Endothelial cell of umbilical vein (primary cell): Measurements from ENCODE around the gene KIF27. TPM values are rescaled to one million over a fixed set of nuclear protein-coding genes. Genes with fewer than 3 reads are reported as not detected.
A peak's percentile ranks its signal among the peaks of the same experiment; 100 is the strongest.
"Not testable (repeated sequence)": the region's sequence is repeated elsewhere in the genome, so short reads cannot be mapped to it uniquely, and the experiment has no call there.

Source experiments
- BruUV-seq: library from RNA; stranded (reverse); fragments of 400-500 nt; replicated peaks from 2 replicates; lab custom pipeline; 2021; lab: Mats Ljungman, UMichigan
- CTCF ChIA-PET: fragments of 300-600, 350-600 bp; sonication (Branson Sonifier 250); formaldehyde crosslinking; loops from one replicate; lab custom pipeline; 2021; ENCODE audit warnings: antibody characterized with exemption, inconsistent platforms; lab: Charles Lee
- POLR2A ChIA-PET: fragments of 300-600, 350-600 bp; sonication (Branson Sonifier 250); formaldehyde crosslinking; loops from one replicate; lab custom pipeline; 2021; ENCODE audit warnings: antibody characterized with exemption, inconsistent platforms; lab: Charles Lee
- DNase-seq: peaks from one replicate; pipeline ENCODE4 v3.0.0-alpha.2; 2011; ENCODE audit warnings: low read depth, low spot score
- FAIRE-seq: peaks from 2 replicates; lab custom pipeline; 2011; peaks lifted over from hg19 to GRCh38; lab: Jason Lieb, UNC
- H2AFZ ChIP-seq: 2 replicates; pipeline ENCODE4 v1.6.0; 2012; ENCODE audit warnings: low read depth, low read length, control low read depth, inconsistent platforms
- H3K27ac ChIP-seq: 2 replicates; pipeline ENCODE4 v1.5.1; 2011; ENCODE audit warnings: low read depth, mild to moderate bottlenecking, control low read depth, low read length, moderate library complexity; ENCODE audit not compliant: insufficient read depth
- H3K27me3 ChIP-seq, 2 experiments: 2 replicates each; pipeline versions ENCODE4 v1.6.0 to v1.6.1; 2011; ENCODE audit warnings: low read length in 2 of 2, mixed read lengths in 1 of 2; ENCODE audit not compliant: control insufficient read depth in 2 of 2, insufficient read depth in 2 of 2
- H3K36me3 ChIP-seq, 2 experiments: 2 replicates in 1 of 2; 3 replicates in 1 of 2; pipeline ENCODE4 v1.5.1; 2011; ENCODE audit warnings: low read length in 2 of 2, mild to moderate bottlenecking in 1 of 2, moderate library complexity in 1 of 2; ENCODE audit not compliant: control insufficient read depth in 2 of 2, insufficient read depth in 2 of 2; ENCODE audit errors: extremely low read depth in 1 of 2
- H3K4me1 ChIP-seq: 3 replicates; pipeline ENCODE4 v1.5.1; 2011; ENCODE audit warnings: mild to moderate bottlenecking, low read length; ENCODE audit not compliant: control insufficient read depth, insufficient read depth; ENCODE audit errors: extremely low read depth
- H3K4me2 ChIP-seq: 2 replicates; pipeline ENCODE4 v1.6.1; 2011; ENCODE audit warnings: low read length, control low read depth, mixed read lengths; ENCODE audit not compliant: insufficient read depth
- H3K4me3 ChIP-seq, 3 experiments: fragments of 200-600 bp in 1 of 3; sonication (generic), shearing (Covaris generic) in 1 of 3; replicated peaks in 1 of 3; 2 replicates each; pipeline ENCODE4 v1.5.1; 2011 to 2016; ENCODE audit warnings: control low read depth in 3 of 3, low read length in 3 of 3, mild to moderate bottlenecking in 2 of 3, inconsistent platforms in 1 of 3, low read depth in 1 of 3, moderate library complexity in 1 of 3; ENCODE audit not compliant: insufficient read depth in 1 of 3
- H3K79me2 ChIP-seq: 2 replicates; pipeline ENCODE4 v1.6.0; 2012; ENCODE audit warnings: low read length, inconsistent platforms; ENCODE audit not compliant: control insufficient read depth, insufficient read depth
- H3K9ac ChIP-seq: replicated peaks from 2 replicates; pipeline ENCODE3; 2011; ENCODE audit warnings: low read length, control low read depth; ENCODE audit not compliant: insufficient read depth; ENCODE audit errors: extremely low read depth
- H3K9me1 ChIP-seq: replicated peaks from 3 replicates; pipeline ENCODE4 v1.6.0; 2011; ENCODE audit warnings: mild to moderate bottlenecking, low read length; ENCODE audit not compliant: control insufficient read depth, insufficient read depth; ENCODE audit errors: extremely low read depth
- H3K9me3 ChIP-seq: replicated peaks from 2 replicates; pipeline ENCODE4 v1.5.1; 2012; ENCODE audit warnings: low read length, inconsistent platforms; ENCODE audit not compliant: control insufficient read depth, insufficient read depth
- H4K20me1 ChIP-seq: replicated peaks from 2 replicates; pipeline ENCODE3; 2011; ENCODE audit warnings: mild to moderate bottlenecking, low read length; ENCODE audit not compliant: control insufficient read depth, insufficient read depth; ENCODE audit errors: extremely low read depth
- dilution Hi-C: fragments of 300-500 bp; cut with MboI; formaldehyde crosslinking; loops from one replicate; pipeline ENCODE4 v1.15.0; 2019; ENCODE audit warnings: low sequenced_read_pairs; ENCODE audit not compliant: extremely low pct_ligation_motif_present
- intact Hi-C: fragments of 100-400 bp; cut with micrococcal nuclease; formaldehyde crosslinking; loops from one replicate; pipeline ENCODE4 v1.10.0; 2022
- polyA plus RNA-seq, 4 experiments: library from polyadenylated mRNA; depleted of rRNA in 3 of 4; stranded (reverse) in 3 of 4; unstranded in 1 of 4; fragments of >200 nt; gene quantifications; 2 replicates each; pipeline versions ENCODE4 v1.2.1 to v1.2.3, GENCODE V29; 2011 to 2012; ENCODE audit warnings: missing spikeins in 1 of 4
- total RNA-seq: library from RNA; stranded (reverse); gene quantifications from 2 replicates; pipeline ENCODE4 v1.2.3, GENCODE V29; 2021

KIF27 gene
- total and polyA plus RNA-seq, 2 donors (not counting 3 experiments of a cell fraction or from before 2014, with no cell fraction given), result 0.28 to 3.2 TPM

DNA sequence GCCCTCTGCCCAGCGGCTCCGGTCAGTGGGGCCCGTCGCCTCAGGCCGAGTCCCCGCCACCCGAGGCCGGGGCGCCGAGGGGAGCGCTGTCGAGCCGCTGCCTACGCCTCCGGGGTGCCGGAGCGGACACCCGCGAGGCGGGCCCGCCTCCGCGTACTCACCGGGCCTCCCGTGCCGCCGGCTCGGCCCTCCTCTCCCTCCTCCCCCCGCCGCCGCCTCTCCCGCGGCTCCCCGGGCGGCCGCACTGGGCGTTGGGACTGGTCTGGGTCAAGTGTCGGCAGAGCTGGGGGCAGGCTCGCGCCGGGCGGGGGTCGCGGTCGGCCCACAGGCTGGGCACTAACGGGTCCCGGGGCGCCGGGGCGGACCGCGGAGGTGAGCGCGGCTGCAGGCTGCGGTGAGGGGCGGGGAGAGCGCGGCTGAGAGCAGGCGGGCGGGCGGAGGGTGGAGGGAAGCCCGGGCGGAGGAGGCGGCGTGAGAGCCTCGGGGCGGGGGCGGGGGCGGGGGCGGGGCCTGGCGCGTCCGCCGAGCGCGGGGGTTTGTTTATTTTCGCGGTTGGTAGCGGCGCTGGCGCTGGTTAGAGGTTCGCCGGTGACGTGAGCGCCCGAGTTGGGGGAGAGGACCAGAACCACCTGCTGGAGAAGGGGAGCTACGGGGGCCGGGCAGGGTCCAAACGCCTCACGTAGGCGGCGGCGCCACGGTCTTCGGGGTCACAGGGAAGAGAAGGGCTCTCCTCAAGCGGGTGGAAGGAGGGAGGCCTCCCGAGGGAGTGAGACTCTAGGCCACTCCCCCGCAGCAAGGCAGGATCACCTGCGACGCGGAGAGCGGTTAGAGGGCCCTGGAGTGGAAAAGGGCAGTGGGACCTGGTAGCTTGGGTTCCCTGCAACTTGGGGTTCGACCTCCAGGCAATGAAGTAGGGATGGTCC is 103.6 kb downstream of the KIF27 start, which contains the start of gene GKAP1:
TSS of gene GKAP1 (minus strand) at position 414 of the 923 bp plus-strand sequence. CDS start 11,252 bp downstream, outside the sequence.
- POLR2A ChIA-PET, H3K79me2 ChIP-seq, H3K27ac ChIP-seq, BruUV-seq, H3K27me3 ChIP-seq, H4K20me1 ChIP-seq, H3K36me3 ChIP-seq, dilution Hi-C loops, H3K9me3 ChIP-seq, H3K9me1 ChIP-seq, H3K4me1 ChIP-seq, CTCF ChIA-PET: not testable (repeated sequence)
- H3K4me3 ChIP-seq, result peak within 1 kb of the TSS; percentile 8 to 55 (median 50)
- H3K9ac ChIP-seq, result peak within 1 kb of the TSS; percentile 9
- FAIRE-seq (peak; percentile 21), DNase-seq (peak; percentile 67)
- H3K4me2 ChIP-seq, result peak within 1 kb of the TSS; percentile 70
- H2AFZ ChIP-seq, result peak within 1 kb of the TSS; percentile 86
- intact Hi-C loops, result loop anchor here (2.0 to 5.0 kb wide), 2 partner anchors 110 to 197 kb away; partner anchors contain the start of gene UBQLN1

DNA sequence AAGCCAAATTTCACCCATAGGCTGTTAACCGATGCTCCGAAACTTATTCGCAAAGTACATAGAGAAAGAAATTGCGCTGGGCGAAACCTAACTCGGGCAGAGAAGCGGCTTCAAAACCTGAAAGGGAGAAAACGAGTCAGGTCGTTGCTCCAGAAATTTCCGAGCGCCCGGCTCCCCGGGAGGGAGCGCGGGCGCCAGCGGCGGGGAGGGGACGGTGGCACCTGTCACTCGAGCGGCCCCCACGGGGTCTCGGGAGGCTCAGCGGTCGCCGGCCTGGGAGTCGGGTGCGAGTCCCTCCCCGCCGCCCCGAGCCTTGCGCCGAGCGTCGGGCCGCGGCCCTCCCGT is 104.2 kb downstream of the KIF27 start:
- POLR2A ChIA-PET, H3K79me2 ChIP-seq, H3K4me1 ChIP-seq, dilution Hi-C loops, DNase-seq, H3K27me3 ChIP-seq, FAIRE-seq, CTCF ChIA-PET, H4K20me1 ChIP-seq, H3K9me1 ChIP-seq, H3K36me3 ChIP-seq, H3K9me3 ChIP-seq, H3K27ac ChIP-seq, BruUV-seq: not testable (repeated sequence)
- intact Hi-C loops, result loop anchor here (2.0 to 5.0 kb wide), 2 partner anchors 110 to 196 kb away; partner anchors contain the start of gene UBQLN1
- peak overlapping the region; percentile 8 to 55 (median 50) for H3K4me3 ChIP-seq
- peak overlapping the region; percentile 9 for H3K9ac ChIP-seq
- H3K4me2 ChIP-seq, result peak overlapping the region; percentile 70
- H2AFZ ChIP-seq, result peak overlapping the region; percentile 86

DNA sequence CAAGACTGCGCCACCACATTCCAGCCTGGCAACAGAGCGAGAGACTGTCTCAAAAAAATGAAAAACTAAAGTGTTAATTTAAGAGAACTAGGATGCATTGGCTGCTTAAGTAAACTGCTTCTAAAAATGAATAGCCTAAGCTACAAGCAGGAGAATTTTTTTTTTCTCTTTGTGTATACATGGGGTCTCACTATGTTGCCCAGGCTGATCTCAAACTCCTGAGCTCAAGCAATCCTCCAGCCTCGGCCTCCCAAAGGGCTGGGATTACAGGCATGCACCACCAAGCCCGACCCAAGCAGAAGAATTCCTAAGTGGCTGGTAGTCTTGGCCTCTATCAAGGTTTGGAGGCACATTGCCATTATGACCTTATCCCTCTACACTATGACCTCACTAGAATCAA is 106.1 kb downstream of the KIF27 start:
- H3K27me3 ChIP-seq, BruUV-seq, CTCF ChIA-PET, H3K36me3 ChIP-seq, H3K9me1 ChIP-seq, H3K9ac ChIP-seq, H3K79me2 ChIP-seq, POLR2A ChIA-PET, H3K9me3 ChIP-seq, H4K20me1 ChIP-seq, H3K4me1 ChIP-seq, dilution Hi-C loops, H3K27ac ChIP-seq, DNase-seq, H2AFZ ChIP-seq, H3K4me2 ChIP-seq, FAIRE-seq, H3K4me3 ChIP-seq: not testable (repeated sequence)
- intact Hi-C loops, result loop anchor here (5.0 kb wide), 1 partner anchor 108 kb away; the partner anchor contains the start of gene UBQLN1

DNA sequence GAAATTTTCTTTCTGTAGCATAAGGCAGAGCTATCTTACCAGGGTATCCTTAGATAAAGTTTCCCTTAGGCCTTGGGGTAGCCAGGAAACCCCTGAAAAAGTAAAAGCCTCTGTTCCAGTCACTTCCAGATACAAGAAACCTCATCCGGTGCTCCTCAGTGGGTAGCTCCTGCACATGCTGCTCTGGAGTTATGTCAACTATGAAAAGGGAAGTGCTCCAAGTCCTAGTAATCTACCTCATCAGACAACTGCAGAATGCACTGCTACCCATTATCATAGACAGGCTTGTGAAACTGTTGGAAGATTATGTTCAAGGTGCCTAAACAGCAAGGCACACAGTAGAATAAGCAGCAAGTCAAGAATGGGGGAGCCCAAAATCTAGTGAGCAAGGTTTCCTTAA is 112.0 kb downstream of the KIF27 start:
- intact Hi-C loops, H3K36me3 ChIP-seq, H3K9ac ChIP-seq, H2AFZ ChIP-seq, POLR2A ChIA-PET, CTCF ChIA-PET, dilution Hi-C loops, FAIRE-seq, H3K27me3 ChIP-seq, H3K27ac ChIP-seq, H3K79me2 ChIP-seq, H3K4me3 ChIP-seq, BruUV-seq, H4K20me1 ChIP-seq, H3K4me2 ChIP-seq, H3K9me1 ChIP-seq, H3K9me3 ChIP-seq, DNase-seq, H3K4me1 ChIP-seq: not testable (repeated sequence)
